Mesendoderm (in vitro differentiated cells): ENCODE results near the gene PLTP. TPM values are rescaled to one million over a fixed set of nuclear protein-coding genes. Genes with fewer than 3 reads are reported as not detected.
A peak's percentile ranks its signal among the peaks of the same experiment; 100 is the strongest.

Experiments used
- DNase-seq: peaks from one replicate; pipeline ENCODE4 v3.0.0; 2013
- H2AK5ac ChIP-seq: 2 replicates; pipeline ENCODE4 v1.6.1; 2013; ENCODE audit warnings: low read length, inconsistent platforms
- H2BK120ac ChIP-seq: 2 replicates; pipeline ENCODE4 v1.6.1; 2013; ENCODE audit warnings: low read depth, mild to moderate bottlenecking, low read length, moderate library complexity, mixed read lengths
- H2BK15ac ChIP-seq: replicated peaks from 2 replicates; pipeline ENCODE4 v1.6.1; 2013; ENCODE audit warnings: low read depth, mild to moderate bottlenecking, moderate library complexity
- H2BK5ac ChIP-seq: 2 replicates; pipeline ENCODE4 v1.6.1; 2013; ENCODE audit warnings: low read length, inconsistent platforms
- H3K18ac ChIP-seq: 2 replicates; pipeline ENCODE4 v1.6.1; 2013; ENCODE audit warnings: mild to moderate bottlenecking, low read length, mixed read lengths
- H3K23ac ChIP-seq: one replicate; pipeline ENCODE4 v1.6.1; 2013; ENCODE audit warnings: low read length
- H3K27ac ChIP-seq: 2 replicates; pipeline ENCODE4 v1.5.1; 2013; ENCODE audit warnings: low read depth, mild to moderate bottlenecking, inconsistent platforms, low read length, moderate library complexity
- H3K27me3 ChIP-seq: 2 replicates; pipeline ENCODE4 v1.6.1; 2013; ENCODE audit warnings: low read length, control low read depth, mild to moderate bottlenecking, inconsistent platforms; ENCODE audit not compliant: insufficient read depth, poor library complexity
- H3K36me3 ChIP-seq: 2 replicates; pipeline ENCODE4 v1.6.1; 2013; ENCODE audit warnings: low read length, inconsistent platforms; ENCODE audit not compliant: control insufficient read depth, insufficient read depth
- H3K4ac ChIP-seq: one replicate; pipeline ENCODE4 v1.6.1; 2013; ENCODE audit warnings: low read depth, mild to moderate bottlenecking, low read length, moderate library complexity
- H3K4me1 ChIP-seq: 2 replicates; pipeline ENCODE4 v1.6.1; 2013; ENCODE audit warnings: low read depth, low read length, inconsistent platforms; ENCODE audit not compliant: control insufficient read depth
- H3K4me2 ChIP-seq: 2 replicates; pipeline ENCODE4 v1.6.1; 2013; ENCODE audit warnings: low read length
- H3K4me3 ChIP-seq: 2 replicates; pipeline ENCODE4 v1.5.1; 2013; ENCODE audit warnings: mild to moderate bottlenecking, low read length
- H3K56ac ChIP-seq: one replicate; pipeline ENCODE4 v1.6.1; 2013; ENCODE audit warnings: low read length
- H3K79me1 ChIP-seq: 2 replicates; pipeline ENCODE4 v1.6.1; 2013; ENCODE audit warnings: low read length, inconsistent platforms
- H3K79me2 ChIP-seq: 2 replicates; pipeline ENCODE4 v1.6.1; 2013; ENCODE audit warnings: mild to moderate bottlenecking, low read length; ENCODE audit not compliant: control insufficient read depth, insufficient read depth
- H3K9ac ChIP-seq: 2 replicates; pipeline ENCODE4 v1.6.1; 2013; ENCODE audit warnings: low read length, inconsistent platforms
- H4K5ac ChIP-seq: one replicate; pipeline ENCODE4 v1.6.1; 2013; ENCODE audit warnings: low read length
- H4K8ac ChIP-seq: one replicate; pipeline ENCODE4 v1.6.1; 2013; ENCODE audit warnings: low read depth, mild to moderate bottlenecking, control low read depth, low read length, moderate library complexity
- WGBS: extraction: QIAGEN DNeasy Blood & Tissue Kit; methylation state at CpG from one replicate; pipeline ENCODE4 v1.1.7; 2013; ENCODE audit warnings: low lambda C conversion rate, missing lambda C conversion rate; ENCODE audit not compliant: insufficient coverage; ENCODE audit errors: extremely low coverage; 5-methylcytosine and 5-hydroxymethylcytosine counted together
- polyA plus RNA-seq, 2 experiments: library from polyadenylated mRNA; stranded (reverse); fragments of 200-250 nt; gene quantifications; one replicate each; pipeline ENCODE4 v1.2.3, GENCODE V29; 2013

The PLTP gene
- polyA plus RNA-seq (2013, experiment 1 of 2): 65.4 TPM
- 67.5 TPM for polyA plus RNA-seq (2013, experiment 2 of 2)

GRCh38 chr20:45911486-45912343 is at the start of gene PLTP:
PLTP (minus strand) TSS chr20:45912155; CDS start chr20:45911452, 703 bp downstream.
- H3K9ac ChIP-seq: peak within 1 kb of the TSS; percentile 94
- H3K4me3 ChIP-seq: peak within 1 kb of the TSS; percentile 78
- no peak within 1 kb of the TSS for H2BK120ac ChIP-seq
- H3K4me2 ChIP-seq: peak within 1 kb of the TSS; percentile 99
- peak; percentile 82 for DNase-seq
- peak within 1 kb of the TSS; percentile 1 for H3K4ac ChIP-seq
- no peak within 1 kb of the TSS for H3K23ac ChIP-seq
- H2BK15ac ChIP-seq: no peak within 1 kb of the TSS
- no peak within 1 kb of the TSS for H3K18ac ChIP-seq
- peaks cover 3% of the 10 kb centered on the region for H3K79me2 ChIP-seq
- peaks cover 10% of the 10 kb centered on the region for H3K36me3 ChIP-seq
- peaks cover 2% of the 10 kb centered on the region for H3K4me1 ChIP-seq
- H4K5ac ChIP-seq: no peak within 1 kb of the TSS
- no peaks in the 10 kb centered on the region for H3K27me3 ChIP-seq
- peak within 1 kb of the TSS; percentile 94 for H3K56ac ChIP-seq
- peak within 1 kb of the TSS; percentile 11 for H2AK5ac ChIP-seq
- no peak within 1 kb of the TSS for H4K8ac ChIP-seq
- peak within 1 kb of the TSS; percentile 1 for H3K27ac ChIP-seq
- no CpG with 5 or more reads among the region's 58 CpGs for WGBS
- peaks cover 6% of the 10 kb centered on the region for H3K79me1 ChIP-seq
- H2BK5ac ChIP-seq: peak within 1 kb of the TSS; percentile 80

GRCh38 chr20:45959956-45960630 is 48.1 kb upstream of the PLTP start:
- H3K23ac ChIP-seq: no peak overlapping the region
- no peak overlapping the region for H3K27ac ChIP-seq
- H3K36me3 ChIP-seq: peaks cover 18% of the 10 kb centered on the region
- H3K79me2 ChIP-seq: no peaks in the 10 kb centered on the region
- H3K9ac ChIP-seq: no peak overlapping the region
- no peak overlapping the region for H4K5ac ChIP-seq
- no peak overlapping the region for H2BK15ac ChIP-seq
- H3K27me3 ChIP-seq: no peaks in the 10 kb centered on the region
- H2AK5ac ChIP-seq: no peak overlapping the region
- no peak overlapping the region for H2BK5ac ChIP-seq
- H3K4me2 ChIP-seq: no peak overlapping the region
- H3K56ac ChIP-seq: no peak overlapping the region
- no peak overlapping the region for H3K4me3 ChIP-seq
- no CpG with 5 or more reads among the region's 14 CpGs for WGBS
- H3K79me1 ChIP-seq: no peaks in the 10 kb centered on the region
- no peak overlapping the region for H4K8ac ChIP-seq
- H2BK120ac ChIP-seq: no peak overlapping the region
- no peak for DNase-seq
- H3K4ac ChIP-seq: no peak overlapping the region
- H3K18ac ChIP-seq: no peak overlapping the region
- H3K4me1 ChIP-seq: no peaks in the 10 kb centered on the region

- no peak overlapping the region for H3K56ac ChIP-seq
- no peak overlapping the region for H3K9ac ChIP-seq
- no peak overlapping the region for H3K4me3 ChIP-seq
- H3K79me1 ChIP-seq: no peaks in the 10 kb centered on the region
- no peak overlapping the region for H3K27ac ChIP-seq
- peaks cover 18% of the 10 kb centered on the region for H3K36me3 ChIP-seq
- H4K5ac ChIP-seq: no peak overlapping the region
- no peaks in the 10 kb centered on the region for H3K27me3 ChIP-seq
- H3K4me2 ChIP-seq: no peak overlapping the region
- no peak overlapping the region for H3K18ac ChIP-seq
- H2BK120ac ChIP-seq: no peak overlapping the region
- H3K79me2 ChIP-seq: no peaks in the 10 kb centered on the region
- no peak overlapping the region for H2AK5ac ChIP-seq
- WGBS: no CpG with 5 or more reads among the region's 16 CpGs
- no peak for DNase-seq
- no peak overlapping the region for H2BK5ac ChIP-seq
- no peak overlapping the region for H4K8ac ChIP-seq
- H3K23ac ChIP-seq: no peak overlapping the region
- H3K4me1 ChIP-seq: no peaks in the 10 kb centered on the region
- no peak overlapping the region for H2BK15ac ChIP-seq
- no peak overlapping the region for H3K4ac ChIP-seq
Observed at GRCh38 chr20:45959126-45959525, 47.2 kb upstream of the PLTP start.

GRCh38 chr20:45958593-45958992 is 46.6 kb upstream of the PLTP start:
- Histone ChIP-seq H3K23ac (no peak overlapping the region), H4K8ac (no peak overlapping the region), H3K4me3 (no peak overlapping the region), H3K4ac (no peak overlapping the region), H3K56ac (no peak overlapping the region), H4K5ac (no peak overlapping the region), H2BK120ac (no peak overlapping the region), H3K4me1 (no peaks in the 10 kb centered on the region), H2BK5ac (no peak overlapping the region), H3K36me3 (peaks cover 18% of the 10 kb centered on the region), H3K18ac (no peak overlapping the region), H3K27ac (no peak overlapping the region), H3K4me2 (no peak overlapping the region), H2AK5ac (no peak overlapping the region), H2BK15ac (no peak overlapping the region), H3K79me2 (no peaks in the 10 kb centered on the region), H3K9ac (no peak overlapping the region), H3K79me1 (no peaks in the 10 kb centered on the region), H3K27me3 (no peaks in the 10 kb centered on the region)
- DNase-seq: no peak
- WGBS: no CpG with 5 or more reads among the region's 4 CpGs

GRCh38 chr20:45957021-45957941 is 45.3 kb upstream of the PLTP start:
- H3K18ac ChIP-seq: no peak overlapping the region
- no peak overlapping the region for H3K9ac ChIP-seq
- H3K27me3 ChIP-seq: no peaks in the 10 kb centered on the region
- no peak overlapping the region for H3K23ac ChIP-seq
- no peak overlapping the region for H2BK120ac ChIP-seq
- H3K36me3 ChIP-seq: peaks cover 21% of the 10 kb centered on the region
- no peak overlapping the region for H3K4me2 ChIP-seq
- no peak overlapping the region for H3K56ac ChIP-seq
- H3K4me1 ChIP-seq: no peaks in the 10 kb centered on the region
- no peak overlapping the region for H4K8ac ChIP-seq
- H3K4ac ChIP-seq: no peak overlapping the region
- H2AK5ac ChIP-seq: no peak overlapping the region
- no peak overlapping the region for H3K27ac ChIP-seq
- no peak overlapping the region for H2BK15ac ChIP-seq
- no peaks in the 10 kb centered on the region for H3K79me2 ChIP-seq
- no peak overlapping the region for H4K5ac ChIP-seq
- H3K79me1 ChIP-seq: no peaks in the 10 kb centered on the region
- no peak overlapping the region for H3K4me3 ChIP-seq
- DNase-seq: no peak
- no peak overlapping the region for H2BK5ac ChIP-seq
- WGBS: no CpG with 5 or more reads among the region's 19 CpGs
